Loucy (cell line): Measurements from ENCODE around the gene EIF3L.

Experiments used
- H2AFZ ChIP-seq: fragments of 200-600 bp; sonication (generic); 2 replicates; pipeline ENCODE4 v1.6.0; 2016; ENCODE audit warnings: antibody characterized with exemption, mild to moderate bottlenecking, low read length, moderate library complexity
- H3F3A ChIP-seq: fragments of 200-600 bp; 2 replicates; pipeline ENCODE4 v1.6.0; 2016; ENCODE audit warnings: antibody characterized with exemption, low read depth, mild to moderate bottlenecking
- H3K27me3 ChIP-seq: fragments of 200-600 bp; sonication (generic); 2 replicates; pipeline ENCODE4 v1.6.1; 2014; ENCODE audit warnings: low read length, mild to moderate bottlenecking; ENCODE audit not compliant: insufficient read depth, poor library complexity, severe bottlenecking
- H3K36me3 ChIP-seq: fragments of 200-600 bp; sonication (generic); 2 replicates; pipeline ENCODE4 v1.6.1; 2016; ENCODE audit warnings: low read length; ENCODE audit not compliant: insufficient read depth
- H3K4me1 ChIP-seq: fragments of 200-600 bp; sonication (generic); 2 replicates; pipeline ENCODE4 v1.5.1; 2014; ENCODE audit warnings: low read length, mild to moderate bottlenecking; ENCODE audit not compliant: insufficient read depth, poor library complexity, severe bottlenecking
- H3K4me2 ChIP-seq: fragments of 200-600 bp; sonication (generic); 2 replicates; pipeline ENCODE4 v1.6.0; 2014; ENCODE audit warnings: antibody characterized with exemption, low read length, low read depth, mild to moderate bottlenecking; ENCODE audit not compliant: poor library complexity, severe bottlenecking
- H3K4me3 ChIP-seq: fragments of 200-600 bp; sonication (generic); 2 replicates; pipeline ENCODE4 v1.5.1; 2014; ENCODE audit warnings: low read length, mild to moderate bottlenecking, mixed read lengths; ENCODE audit not compliant: poor library complexity, severe bottlenecking
- H3K79me2 ChIP-seq: fragments of 200-600 bp; sonication (generic); 2 replicates; pipeline ENCODE4 v1.6.1; 2014; ENCODE audit warnings: low read length; ENCODE audit not compliant: insufficient read depth
- H3K9ac ChIP-seq: fragments of 200-600 bp; sonication (generic); 2 replicates; pipeline ENCODE4 v1.6.0; 2014; ENCODE audit warnings: mild to moderate bottlenecking, low read depth, low read length, moderate library complexity; ENCODE audit not compliant: poor library complexity, severe bottlenecking
- H3K9me2 ChIP-seq: fragments of 200-600 bp; sonication (generic); replicated peaks from 2 replicates; pipeline ENCODE4 v1.6.1; 2016; ENCODE audit warnings: low read depth, low read length, mixed read lengths
- H3K9me3 ChIP-seq: fragments of 200-600 bp; sonication (generic); 2 replicates; pipeline ENCODE4 v1.6.1; 2014; ENCODE audit warnings: mild to moderate bottlenecking, antibody characterized with exemption, low read length, low read depth; ENCODE audit not compliant: insufficient read depth
- H4K20me1 ChIP-seq: fragments of 200-600 bp; sonication (generic); 2 replicates; pipeline ENCODE4 v1.6.0; 2014; ENCODE audit warnings: antibody characterized with exemption, low read length, mild to moderate bottlenecking; ENCODE audit not compliant: insufficient read depth, poor library complexity, severe bottlenecking
- EZH2phosphoT487 ChIP-seq: fragments of 200-600 bp; IDR thresholded peaks from 2 replicates; pipeline ENCODE4 v1.6.1; 2018; ENCODE audit warnings: antibody characterized with exemption, mild to moderate bottlenecking, moderate library complexity, borderline replicate concordance
- TF ChIP-seq, protein P1 (sequence below): fragments of 200-600 bp; sonication (generic); conservative IDR thresholded peaks from 2 replicates; pipeline ENCODE4 v1.5.1; 2014; ENCODE audit warnings: mild to moderate bottlenecking, antibody characterized with exemption, low read length

EIF3L gene

DNA sequence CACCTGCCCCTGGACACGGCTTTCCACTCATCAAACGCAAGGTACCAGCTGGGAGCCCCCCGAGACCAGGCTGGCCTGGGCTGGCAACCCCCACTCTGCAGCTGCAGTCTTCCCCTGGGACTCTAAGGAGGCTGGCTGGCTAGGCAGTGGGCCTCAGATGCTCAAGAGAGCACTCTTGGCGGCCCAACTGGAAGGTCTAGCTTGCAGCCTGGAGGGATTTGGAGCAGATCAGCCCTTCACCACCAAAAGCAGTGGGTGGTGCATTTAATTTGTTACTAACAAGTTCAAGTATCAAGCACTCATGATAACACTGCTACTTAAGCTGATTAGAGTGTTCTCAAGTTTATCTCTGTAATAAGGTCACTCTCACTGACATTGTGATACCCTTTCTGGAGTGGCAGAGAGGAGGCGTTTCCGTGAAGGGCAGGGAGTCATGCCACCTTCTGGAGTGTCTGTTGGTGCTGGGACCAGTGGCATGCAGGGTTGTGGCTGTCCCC is 82.7 kb downstream of the EIF3L start:
- Histone ChIP-seq H3K36me3 (peaks cover 16% of the 10 kb centered on the region; the same call in 1 of the 2 replicates), H3F3A (no peaks in the 10 kb centered on the region), H3K9me3 (no peaks in the 10 kb centered on the region)

DNA sequence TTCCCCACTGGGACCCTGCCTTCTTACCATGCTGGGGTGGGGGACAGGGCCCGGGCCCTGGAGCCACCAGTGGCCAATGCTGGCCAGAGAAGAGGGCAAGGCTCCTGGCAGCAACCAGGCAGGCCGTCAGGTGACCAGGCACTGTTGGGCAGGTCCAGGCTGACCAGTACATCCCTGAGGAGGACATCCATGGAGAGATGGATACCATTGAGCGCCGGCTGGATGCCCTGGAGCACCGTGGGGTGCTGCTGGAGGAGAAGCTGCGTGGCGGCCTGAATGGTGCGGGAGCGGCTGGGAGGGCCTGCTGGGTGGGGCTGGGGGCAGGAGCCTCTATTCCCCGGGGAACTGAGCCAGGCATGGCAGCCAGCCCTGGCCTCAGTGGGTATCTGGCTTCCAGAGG is 83.2 kb downstream of the EIF3L start:
- TF ChIP-seq, protein P1, sequence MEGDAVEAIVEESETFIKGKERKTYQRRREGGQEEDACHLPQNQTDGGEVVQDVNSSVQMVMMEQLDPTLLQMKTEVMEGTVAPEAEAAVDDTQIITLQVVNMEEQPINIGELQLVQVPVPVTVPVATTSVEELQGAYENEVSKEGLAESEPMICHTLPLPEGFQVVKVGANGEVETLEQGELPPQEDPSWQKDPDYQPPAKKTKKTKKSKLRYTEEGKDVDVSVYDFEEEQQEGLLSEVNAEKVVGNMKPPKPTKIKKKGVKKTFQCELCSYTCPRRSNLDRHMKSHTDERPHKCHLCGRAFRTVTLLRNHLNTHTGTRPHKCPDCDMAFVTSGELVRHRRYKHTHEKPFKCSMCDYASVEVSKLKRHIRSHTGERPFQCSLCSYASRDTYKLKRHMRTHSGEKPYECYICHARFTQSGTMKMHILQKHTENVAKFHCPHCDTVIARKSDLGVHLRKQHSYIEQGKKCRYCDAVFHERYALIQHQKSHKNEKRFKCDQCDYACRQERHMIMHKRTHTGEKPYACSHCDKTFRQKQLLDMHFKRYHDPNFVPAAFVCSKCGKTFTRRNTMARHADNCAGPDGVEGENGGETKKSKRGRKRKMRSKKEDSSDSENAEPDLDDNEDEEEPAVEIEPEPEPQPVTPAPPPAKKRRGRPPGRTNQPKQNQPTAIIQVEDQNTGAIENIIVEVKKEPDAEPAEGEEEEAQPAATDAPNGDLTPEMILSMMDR, result no peak
- no peak for TF ChIP-seq EZH2phosphoT487
- no peaks in the 10 kb centered on the region for H3F3A ChIP-seq
- no peaks in the 10 kb centered on the region for H3K9me3 ChIP-seq
- no peaks in the 10 kb centered on the region for H3K27me3 ChIP-seq
- H3K79me2 ChIP-seq, result no peaks in the 10 kb centered on the region
- H3K36me3 ChIP-seq, result peaks cover 13% of the 10 kb centered on the region; the same call in 1 of the 2 replicates
- H3K4me1 ChIP-seq, result peaks cover 3% of the 10 kb centered on the region
- no peaks in the 10 kb centered on the region for H3K9me2 ChIP-seq
- H4K20me1 ChIP-seq, result no peaks in the 10 kb centered on the region
- no peak overlapping the region for H3K4me2 ChIP-seq
- no peak overlapping the region for H2AFZ ChIP-seq
- H3K4me3 ChIP-seq, result no peak overlapping the region
- H3K9ac ChIP-seq, result no peak overlapping the region

More for the DNA sequence above, 82.7 kb downstream of the EIF3L start:
- Histone ChIP-seq H3K79me2 (no peaks in the 10 kb centered on the region), H3K27me3 (no peaks in the 10 kb centered on the region), H3K4me1 (peaks cover 3% of the 10 kb centered on the region), H3K9me2 (no peaks in the 10 kb centered on the region), H3K9ac (no peak overlapping the region), H2AFZ (no peak overlapping the region), H3K4me3 (no peak overlapping the region), H3K4me2 (no peak overlapping the region), H4K20me1 (no peaks in the 10 kb centered on the region)
- TF ChIP-seq EZH2phosphoT487, result no peak
- TF ChIP-seq, protein P1, result no peak

DNA sequence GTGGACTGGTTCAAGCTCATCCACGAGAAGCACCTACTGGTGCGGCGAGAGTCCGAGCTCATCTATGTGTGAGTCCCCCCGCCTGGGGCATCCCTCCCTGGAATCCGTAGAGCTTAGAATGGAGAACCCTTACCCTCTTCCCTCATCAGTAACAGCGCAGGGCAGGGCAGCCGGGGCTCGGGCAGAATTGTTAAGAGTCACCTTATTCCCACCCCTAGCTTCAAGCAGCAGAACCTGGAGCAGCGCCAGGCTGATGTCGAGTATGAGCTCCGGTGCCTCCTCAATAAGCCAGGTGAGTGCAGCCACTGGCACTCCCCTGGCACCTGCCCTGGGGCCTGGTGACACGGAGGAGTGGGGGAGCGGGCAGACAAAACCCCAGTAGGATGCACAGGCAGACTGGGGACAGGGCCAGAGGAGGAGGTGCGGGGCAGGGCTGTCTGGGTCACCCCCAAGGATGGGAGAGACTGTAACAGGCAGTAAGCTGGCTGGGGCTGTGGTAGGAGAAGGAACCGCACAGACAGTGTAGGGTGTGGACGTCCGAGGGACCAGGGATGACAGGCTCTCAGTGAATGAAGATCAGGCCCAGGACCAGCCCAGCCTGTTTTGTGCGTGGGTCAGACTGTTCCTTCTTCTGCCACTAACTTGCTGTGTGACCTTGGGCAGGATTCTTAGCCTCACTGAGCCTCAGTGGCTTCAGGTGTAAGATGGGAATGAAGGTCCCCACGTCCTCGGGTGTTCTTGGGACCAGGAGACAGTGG is 83.8 kb downstream of the EIF3L start:
- Histone ChIP-seq H3K9me3 (no peaks in the 10 kb centered on the region), H3K4me3 (no peak overlapping the region), H4K20me1 (no peaks in the 10 kb centered on the region), H3K79me2 (no peaks in the 10 kb centered on the region), H3K9ac (no peak overlapping the region), H2AFZ (no peak overlapping the region), H3K27me3 (no peaks in the 10 kb centered on the region), H3K9me2 (no peaks in the 10 kb centered on the region), H3K4me1 (peaks cover 3% of the 10 kb centered on the region), H3F3A (no peaks in the 10 kb centered on the region), H3K36me3 (peaks cover 16% of the 10 kb centered on the region; the same call in 1 of the 2 replicates), H3K4me2 (no peak overlapping the region)
- no peak for TF ChIP-seq EZH2phosphoT487
- TF ChIP-seq, protein P1, result no peak
